Spleen (tissue), 7 donors: ENCODE data around the gene MYD88.

Experiments used
- POLR2A ChIP-seq, 3 donors: fragments of 450-650 bp; IDR thresholded peaks; one replicate each; pipeline ENCODE4 v1.5.1; 2017; ENCODE audit warnings: antibody characterized with exemption in 3 of 3, mild to moderate bottlenecking in 1 of 3
- TF ChIP-seq, protein P1 (sequence below), 11 experiments: fragments of 200-600 bp in 7 of 11; fragments of 450-650 bp in 4 of 11; sonication (generic) in 4 of 11; IDR thresholded peaks in 8 of 11; conservative IDR thresholded peaks in 3 of 11; 1 replicate in 7 of 11; 2 replicates in 4 of 11; pipeline versions ENCODE4 v1.4.0 to v1.8.0; 2016 to 2021; ENCODE audit warnings: antibody characterized with exemption in 11 of 11, inconsistent platforms in 4 of 11, mild to moderate bottlenecking in 1 of 11
- donor health status: DM: no; HTN: no; CAD: no; lungs with moderate emphysema.
- donor health status: DM: no; HTN: no; CAD: no.
- donor health status: DM: no; HTN: no; CAD: no.

DNA sequence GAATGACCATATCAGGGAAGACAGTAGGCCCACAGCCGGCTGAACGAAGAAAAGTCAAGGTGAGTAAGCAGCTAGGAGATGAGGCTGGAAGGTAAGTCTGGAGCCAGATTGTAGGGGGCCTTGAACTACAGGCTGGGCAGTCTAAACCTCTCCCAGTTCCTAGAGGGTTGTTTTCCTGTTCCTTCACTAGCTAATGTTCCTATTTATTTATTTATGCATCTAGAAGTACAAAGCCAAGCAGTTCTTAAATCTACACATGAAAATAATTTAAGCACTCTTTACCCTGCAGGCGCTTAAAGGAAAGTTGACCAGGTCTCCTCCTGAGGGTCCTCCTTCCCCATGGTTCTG, 5.3 kb upstream of the MYD88 start:
- TF ChIP-seq, protein P1, sequence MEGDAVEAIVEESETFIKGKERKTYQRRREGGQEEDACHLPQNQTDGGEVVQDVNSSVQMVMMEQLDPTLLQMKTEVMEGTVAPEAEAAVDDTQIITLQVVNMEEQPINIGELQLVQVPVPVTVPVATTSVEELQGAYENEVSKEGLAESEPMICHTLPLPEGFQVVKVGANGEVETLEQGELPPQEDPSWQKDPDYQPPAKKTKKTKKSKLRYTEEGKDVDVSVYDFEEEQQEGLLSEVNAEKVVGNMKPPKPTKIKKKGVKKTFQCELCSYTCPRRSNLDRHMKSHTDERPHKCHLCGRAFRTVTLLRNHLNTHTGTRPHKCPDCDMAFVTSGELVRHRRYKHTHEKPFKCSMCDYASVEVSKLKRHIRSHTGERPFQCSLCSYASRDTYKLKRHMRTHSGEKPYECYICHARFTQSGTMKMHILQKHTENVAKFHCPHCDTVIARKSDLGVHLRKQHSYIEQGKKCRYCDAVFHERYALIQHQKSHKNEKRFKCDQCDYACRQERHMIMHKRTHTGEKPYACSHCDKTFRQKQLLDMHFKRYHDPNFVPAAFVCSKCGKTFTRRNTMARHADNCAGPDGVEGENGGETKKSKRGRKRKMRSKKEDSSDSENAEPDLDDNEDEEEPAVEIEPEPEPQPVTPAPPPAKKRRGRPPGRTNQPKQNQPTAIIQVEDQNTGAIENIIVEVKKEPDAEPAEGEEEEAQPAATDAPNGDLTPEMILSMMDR (IDR thresholded peaks at IDR 0.05 in 8 of 11, conservative IDR thresholded peaks at IDR 0.05 in 3 of 11) = no peak
- TF ChIP-seq POLR2A (IDR thresholded peaks at IDR 0.05) = no peak
